Sigmoid colon (tissue), 7 donors: ENCODE results near the gene PACS2. TPM values are rescaled to one million over a fixed set of nuclear protein-coding genes. Genes with fewer than 3 reads are reported as not detected.

Source experiments
- DNase-seq: peaks from one replicate; pipeline ENCODE4 v3.0.0-alpha.2; 2019
- H3K27ac ChIP-seq, 4 donors: fragments of 200-600 bp; sonication (generic); one replicate each; pipeline ENCODE4 v1.5.1; 2016 to 2019; ENCODE audit warnings: mild to moderate bottlenecking in 1 of 4
- H3K27me3 ChIP-seq, 3 donors: fragments of 200-600 bp; sonication (generic); one replicate each; pipeline ENCODE4 v1.5.1; 2019; ENCODE audit warnings: mild to moderate bottlenecking in 1 of 3
- H3K36me3 ChIP-seq, 4 donors: fragments of 200-600 bp; sonication (generic); one replicate each; pipeline ENCODE4 v1.5.1; 2016 to 2019
- H3K4me1 ChIP-seq, 4 donors: fragments of 200-600 bp; sonication (generic); one replicate each; pipeline ENCODE4 v1.5.1; 2017 to 2019
- H3K4me3 ChIP-seq, 4 donors: fragments of 200-600 bp; sonication (generic); one replicate each; pipeline ENCODE4 v1.5.1; 2017 to 2019; ENCODE audit warnings: mild to moderate bottlenecking in 2 of 4, moderate library complexity in 1 of 4
- H3K9me3 ChIP-seq, 4 donors: fragments of 200-600 bp in 3 of 4; sonication (generic) in 3 of 4; one replicate each; pipeline versions ENCODE4 v1.5.1 to v1.6.1; 2013 to 2019
- EP300 ChIP-seq, 4 donors: sonication (generic); formaldehyde crosslinking; IDR thresholded peaks; one replicate each; pipeline ENCODE4 v1.6.1; 2017; ENCODE audit warnings: antibody characterized with exemption in 4 of 4
- POLR2A ChIP-seq, 2 donors: fragments of 450-650 bp; IDR thresholded peaks; one replicate each; pipeline ENCODE4 v1.6.1; 2016; ENCODE audit warnings: antibody characterized with exemption in 2 of 2, mild to moderate bottlenecking in 2 of 2, moderate library complexity in 2 of 2
- POLR2AphosphoS5 ChIP-seq, 4 donors: sonication (generic); formaldehyde crosslinking; IDR thresholded peaks; one replicate each; pipeline ENCODE4 v1.6.1; 2017; ENCODE audit warnings: antibody characterized with exemption in 4 of 4
- WGBS, 2 donors: extraction: QIAGEN DNeasy Blood & Tissue Kit; methylation state at CpG; one replicate each; pipeline ENCODE4 v1.1.7; 2013; 5-methylcytosine and 5-hydroxymethylcytosine counted together
- intact Hi-C: fragments of 100-400 bp; cut with DNase I; formaldehyde crosslinking; loops from one replicate; pipeline ENCODE4 v1.15.1; 2023
- polyA plus RNA-seq, 3 donors: library from polyadenylated mRNA; stranded (reverse); fragments of 200-250 nt; gene quantifications; one replicate each; pipeline ENCODE4 v1.2.3, GENCODE V29; 2013
- total RNA-seq, 4 donors: library from RNA; depleted of rRNA; stranded (reverse); fragments of >200 nt; gene quantifications; one replicate each; pipeline ENCODE4 v1.1.0, GENCODE V29; 2016
- TF ChIP-seq, protein P1 (sequence below), 4 experiments: fragments of 450-650 bp in 3 of 4; fragments of 200-600 bp in 1 of 4; IDR thresholded peaks; one replicate each; pipeline ENCODE4 v1.5.1; 2016 to 2019; ENCODE audit warnings: antibody characterized with exemption in 4 of 4, mild to moderate bottlenecking in 3 of 4, moderate library complexity in 2 of 4
- donor health status: healthy with polysubstance abuse.
- donor health status: Bipolar disorder and iron deficiency.
- donor health status: healthy.

Gene PACS2
- total and polyA plus RNA-seq, 7 donors, result 19.8 to 90.6 (median 46.7) TPM

DNA sequence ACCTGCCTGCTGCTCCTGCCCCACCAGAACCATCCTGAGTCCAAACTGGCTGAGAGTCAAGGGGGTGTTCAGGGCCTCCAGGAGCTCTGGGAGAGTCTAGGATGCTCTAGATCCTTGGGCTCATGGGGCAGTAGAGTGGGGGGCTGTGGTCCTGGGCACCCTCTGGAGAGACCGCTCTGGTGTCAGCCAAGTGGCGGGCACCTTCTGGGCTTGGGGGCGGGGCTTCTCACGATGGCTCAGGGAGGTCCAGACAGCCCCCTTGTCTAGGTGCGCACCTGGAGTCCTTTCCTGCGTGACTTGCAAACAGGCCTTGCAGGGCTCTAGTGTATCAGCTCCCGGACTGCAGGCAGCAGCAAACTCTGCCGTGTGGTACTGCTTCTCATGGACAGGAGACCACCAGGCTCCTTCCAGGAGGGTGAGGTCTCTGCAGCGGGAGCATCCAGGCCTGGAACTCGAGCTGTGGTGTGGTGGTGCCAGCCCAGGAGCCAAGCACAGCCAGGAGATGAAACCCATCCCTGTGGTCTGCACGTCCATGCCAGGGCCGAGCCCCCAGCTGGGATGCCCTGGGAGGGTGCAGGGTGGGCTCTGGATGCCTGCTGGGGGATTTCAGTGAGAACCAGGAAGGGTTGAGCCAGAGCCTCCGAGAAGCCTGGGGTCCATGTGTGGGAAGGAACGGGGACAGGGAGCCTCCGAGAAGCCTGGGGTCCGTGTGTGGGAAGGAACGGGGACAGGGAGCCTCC lies 15.0 kb downstream of the PACS2 start:
- Histone ChIP-seq H3K27ac (peak overlapping the region in 1 of 4 donors; percentile 25), H3K9me3 (no peaks in the 10 kb centered on the region), H3K27me3 (no peaks in the 10 kb centered on the region), H3K4me1 (peaks cover 0 to 41% (median 23%) of the 10 kb centered on the region in 4 donors), H3K4me3 (no peak overlapping the region), H3K36me3 (no peaks in the 10 kb centered on the region)
- intact Hi-C loops, result no loop called here
- no peak for DNase-seq
- WGBS, 2 donors, result 94% methylated on average over 17 of the region's 17 CpGs
- TF ChIP-seq, protein P1, sequence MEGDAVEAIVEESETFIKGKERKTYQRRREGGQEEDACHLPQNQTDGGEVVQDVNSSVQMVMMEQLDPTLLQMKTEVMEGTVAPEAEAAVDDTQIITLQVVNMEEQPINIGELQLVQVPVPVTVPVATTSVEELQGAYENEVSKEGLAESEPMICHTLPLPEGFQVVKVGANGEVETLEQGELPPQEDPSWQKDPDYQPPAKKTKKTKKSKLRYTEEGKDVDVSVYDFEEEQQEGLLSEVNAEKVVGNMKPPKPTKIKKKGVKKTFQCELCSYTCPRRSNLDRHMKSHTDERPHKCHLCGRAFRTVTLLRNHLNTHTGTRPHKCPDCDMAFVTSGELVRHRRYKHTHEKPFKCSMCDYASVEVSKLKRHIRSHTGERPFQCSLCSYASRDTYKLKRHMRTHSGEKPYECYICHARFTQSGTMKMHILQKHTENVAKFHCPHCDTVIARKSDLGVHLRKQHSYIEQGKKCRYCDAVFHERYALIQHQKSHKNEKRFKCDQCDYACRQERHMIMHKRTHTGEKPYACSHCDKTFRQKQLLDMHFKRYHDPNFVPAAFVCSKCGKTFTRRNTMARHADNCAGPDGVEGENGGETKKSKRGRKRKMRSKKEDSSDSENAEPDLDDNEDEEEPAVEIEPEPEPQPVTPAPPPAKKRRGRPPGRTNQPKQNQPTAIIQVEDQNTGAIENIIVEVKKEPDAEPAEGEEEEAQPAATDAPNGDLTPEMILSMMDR (IDR thresholded peaks at IDR 0.05), result no peak
- TF ChIP-seq POLR2A (IDR thresholded peaks at IDR 0.05), result no peak
- no peak for TF ChIP-seq POLR2AphosphoS5 (IDR thresholded peaks at IDR 0.05)
- TF ChIP-seq EP300 (IDR thresholded peaks at IDR 0.05), result no peak

DNA sequence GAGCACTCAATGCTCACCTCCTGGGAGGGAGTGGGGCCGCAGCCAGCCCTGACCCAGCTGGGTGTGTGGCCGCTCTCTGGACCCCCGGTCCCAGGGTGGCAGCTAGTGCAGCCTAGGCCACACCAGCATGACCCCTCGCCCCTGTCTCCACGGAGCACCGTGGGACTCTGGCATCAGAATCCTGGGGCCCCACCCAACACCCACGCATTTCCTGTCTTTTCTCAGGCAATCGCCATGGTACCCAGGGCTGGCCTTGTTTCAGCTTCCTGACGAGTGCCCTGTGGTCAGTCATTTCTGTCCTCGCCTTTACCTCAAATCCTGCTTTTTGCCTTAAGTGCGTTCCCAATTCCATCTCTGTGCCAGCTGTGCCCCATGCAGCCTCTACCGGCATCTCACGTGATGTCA lies 15.9 kb downstream of the PACS2 start:
- H3K36me3 ChIP-seq, result no peaks in the 10 kb centered on the region
- whole genome bisulfite sequencing, 2 donors, result 67 to 70% methylated on average over 13 of the region's 13 CpGs
- DNase-seq, result no peak
- no peak overlapping the region for H3K4me3 ChIP-seq
- H3K9me3 ChIP-seq, result no peaks in the 10 kb centered on the region
- no peak for TF ChIP-seq POLR2A (IDR thresholded peaks at IDR 0.05)
- no peak for TF ChIP-seq POLR2AphosphoS5 (IDR thresholded peaks at IDR 0.05)
- TF ChIP-seq, protein P1 (IDR thresholded peaks at IDR 0.05), result no peak
- TF ChIP-seq EP300 (IDR thresholded peaks at IDR 0.05), result no peak
- H3K27me3 ChIP-seq, result no peaks in the 10 kb centered on the region
- H3K27ac ChIP-seq, result peak overlapping the region in 1 of 4 donors; percentile 25
- H3K4me1 ChIP-seq, result peaks cover 0 to 35% (median 16%) of the 10 kb centered on the region in 4 donors
- intact Hi-C loops, result no loop called here

DNA sequence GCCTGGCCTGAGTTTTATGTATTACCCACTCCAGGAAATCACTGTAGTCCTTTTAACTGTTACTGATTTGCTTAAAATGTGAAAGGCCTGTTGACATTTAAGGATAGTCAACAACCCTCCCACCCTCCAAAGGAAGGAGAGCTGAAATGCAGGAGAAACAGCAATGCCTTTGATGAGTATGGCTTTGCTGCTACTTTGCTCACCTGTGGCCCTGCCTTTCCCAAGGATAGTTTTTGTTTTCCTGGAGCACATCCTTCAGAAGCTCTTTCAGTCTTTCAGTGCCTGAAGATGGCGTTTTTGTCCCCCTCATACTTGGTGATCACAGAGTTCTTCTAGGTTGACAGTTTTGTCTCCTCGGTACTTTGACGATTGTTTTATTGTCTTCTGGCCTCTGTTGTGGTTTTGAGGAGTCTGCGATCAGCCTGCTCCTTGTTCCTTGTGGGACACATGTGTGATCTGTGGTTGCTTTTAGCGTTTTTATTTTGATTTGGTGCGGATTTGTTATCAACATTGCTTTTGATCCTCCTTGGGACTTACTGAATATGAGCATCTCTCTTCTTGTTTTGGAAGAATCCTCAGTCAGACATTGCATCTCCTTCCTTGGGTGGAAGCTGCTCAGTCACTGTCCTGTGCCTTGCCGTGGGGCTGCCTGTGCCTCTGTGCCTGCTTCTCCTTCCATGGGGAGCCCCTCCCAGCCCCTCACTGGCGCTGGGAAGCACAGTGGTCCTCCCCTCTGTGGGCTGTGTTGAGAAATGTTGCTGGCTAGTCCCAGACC lies 17.2 kb downstream of the PACS2 start:
- no peak for DNase-seq
- Histone ChIP-seq H3K27me3 (no peaks in the 10 kb centered on the region), H3K4me3 (no peak overlapping the region), H3K27ac (no peak overlapping the region), H3K36me3 (no peaks in the 10 kb centered on the region), H3K9me3 (no peaks in the 10 kb centered on the region), H3K4me1 (peaks cover 0 to 24% (median 11%) of the 10 kb centered on the region in 4 donors)
- TF ChIP-seq POLR2A (IDR thresholded peaks at IDR 0.05) (no peak), EP300 (IDR thresholded peaks at IDR 0.05) (no peak), POLR2AphosphoS5 (IDR thresholded peaks at IDR 0.05) (no peak)
- TF ChIP-seq, protein P1 (IDR thresholded peaks at IDR 0.05), result no peak
- intact Hi-C loops, result no loop called here
- WGBS, 2 donors, result 59 to 74% methylated on average over 8 of the region's 8 CpGs

DNA sequence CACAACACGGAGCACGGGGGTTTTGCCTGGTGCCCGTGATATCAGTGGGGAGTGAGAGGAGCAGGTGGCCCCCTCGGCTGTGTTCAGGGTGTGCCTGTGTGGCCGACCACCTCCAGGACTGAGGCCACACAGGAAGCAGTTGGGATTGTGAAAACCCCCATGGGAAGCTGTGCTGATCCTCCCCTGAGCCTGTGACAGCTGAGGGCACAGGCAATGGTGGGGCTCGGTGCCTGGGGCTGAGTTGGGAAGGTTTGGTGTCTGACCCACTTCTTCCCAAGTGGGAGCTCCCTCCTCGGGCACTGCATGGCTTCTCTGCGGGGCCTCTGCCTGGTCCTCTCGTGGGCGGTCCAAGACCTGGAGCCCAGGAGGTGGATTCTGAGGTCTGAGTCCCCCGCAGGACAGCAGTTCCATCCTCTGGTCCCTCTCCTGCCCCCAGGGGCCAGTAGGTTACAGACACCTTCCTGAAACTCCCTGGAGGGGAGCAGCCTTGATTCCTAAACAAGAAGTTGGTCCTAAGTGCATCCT lies 17.9 kb downstream of the PACS2 start:
- intact Hi-C loops, result no loop called here
- no peak for TF ChIP-seq EP300 (IDR thresholded peaks at IDR 0.05)
- TF ChIP-seq, protein P1 (IDR thresholded peaks at IDR 0.05), result no peak
- no peak for DNase-seq

More for the DNA sequence above, 17.9 kb downstream of the PACS2 start:
- no peaks in the 10 kb centered on the region for H3K9me3 ChIP-seq
- H3K4me1 ChIP-seq, result peaks cover 0 to 21% (median 12%) of the 10 kb centered on the region in 4 donors
- WGBS, 2 donors, result 66 to 85% methylated on average over 11 of the region's 11 CpGs
- H3K27ac ChIP-seq, result no peak overlapping the region
- H3K27me3 ChIP-seq, result no peaks in the 10 kb centered on the region
- no peak overlapping the region for H3K4me3 ChIP-seq
- no peaks in the 10 kb centered on the region for H3K36me3 ChIP-seq
